K562 (cell line): ENCODE results near the gene EDNRB. TPM values are rescaled to one million over a fixed set of nuclear protein-coding genes. Genes with fewer than 3 reads are reported as not detected.

Experiments
- ATAC-seq: fragments of 200-7000 bp; cut with Tn5 transposase; 3 replicates; pipeline ENCODE4 v1.9.1; 2020; ENCODE audit warnings: moderate library complexity
- BruUV-seq: library from RNA; stranded (reverse); fragments of 400-500 nt; replicated peaks from 2 replicates; lab custom pipeline; 2021; lab: Mats Ljungman, UMichigan
- CTCF ChIA-PET: fragments of 300-600 bp; formaldehyde crosslinking; extraction: SDS; loops from one replicate; lab custom pipeline; 2021; ENCODE audit warnings: low intra/inter-chr PET ratio; lab: Yijun Ruan, JAX
- POLR2A ChIA-PET: fragments of 300-600, 350-650 bp; sonication (Branson Sonifier 250); formaldehyde crosslinking; extraction: SDS; loops from one replicate; lab custom pipeline; 2021; ENCODE audit warnings: antibody characterized with exemption, inconsistent platforms; lab: Yijun Ruan, JAX
- DNase-seq, 4 experiments: peaks; one replicate each; pipeline versions ENCODE4 v3.0.0 to v3.0.0-alpha.2; 2011 to 2018; ENCODE audit warnings: low spot score in 3 of 4, mixed read lengths in 3 of 4; ENCODE audit errors: extremely low read depth in 1 of 4
- FAIRE-seq: peaks from 2 replicates; lab custom pipeline; 2011; peaks lifted over from hg19 to GRCh38; lab: Jason Lieb, UNC
- H2AFZ ChIP-seq: 2 replicates; pipeline ENCODE4 v1.6.0; 2011; ENCODE audit warnings: low read depth, low read length, control low read depth, inconsistent platforms
- H3K27ac ChIP-seq: fragments of 200-600 bp; 3 replicates; pipeline ENCODE4 v1.8.0; 2011; ENCODE audit warnings: low read depth, mild to moderate bottlenecking, control low read depth, inconsistent platforms, low read length, moderate library complexity, mixed read lengths; ENCODE audit errors: extremely low read depth
- H3K27me3 ChIP-seq, 2 experiments: fragments of 300-600 bp in 1 of 2; 2 replicates in 1 of 2; 3 replicates in 1 of 2; pipeline versions ENCODE4 v1.6.0 to v1.8.0; 2011; ENCODE audit warnings: inconsistent platforms in 2 of 2, low read length in 2 of 2, mild to moderate bottlenecking in 1 of 2, mixed read lengths in 1 of 2, moderate library complexity in 1 of 2; ENCODE audit not compliant: control insufficient read depth in 2 of 2, insufficient read depth in 2 of 2
- H3K36me3 ChIP-seq: fragments of 300-600 bp; 3 replicates; pipeline ENCODE4 v1.8.0; 2011; ENCODE audit warnings: mild to moderate bottlenecking, low read length, inconsistent platforms; ENCODE audit not compliant: control insufficient read depth, insufficient read depth
- H3K4me1 ChIP-seq, 2 experiments: fragments of 200-600 bp in 1 of 2; replicated peaks in 1 of 2; 2 replicates in 1 of 2; 3 replicates in 1 of 2; pipeline versions ENCODE4 v1.5.1 to v1.8.0; 2011; ENCODE audit warnings: inconsistent platforms in 2 of 2, low read length in 2 of 2, mild to moderate bottlenecking in 1 of 2, mixed read lengths in 1 of 2, moderate library complexity in 1 of 2; ENCODE audit not compliant: control insufficient read depth in 2 of 2, insufficient read depth in 2 of 2
- H3K4me2 ChIP-seq: 2 replicates; pipeline ENCODE4 v1.6.1; 2011; ENCODE audit warnings: low read length, control low read depth, inconsistent platforms, mixed read lengths; ENCODE audit not compliant: insufficient read depth
- H3K4me3 ChIP-seq: fragments of 200-600 bp; sonication (generic), shearing (Covaris generic); 2 replicates; pipeline ENCODE4 v1.5.1; 2016; ENCODE audit warnings: control low read depth, inconsistent platforms
- H3K79me2 ChIP-seq: fragments of 200-600 bp; 3 replicates; pipeline ENCODE4 v1.8.0; 2011; ENCODE audit warnings: low read length, inconsistent platforms; ENCODE audit not compliant: control insufficient read depth, insufficient read depth
- H3K9ac ChIP-seq, 2 experiments: 2 replicates each; pipeline versions ENCODE4 v1.6.0 to v1.6.1; 2011; ENCODE audit warnings: low read depth in 2 of 2, low read length in 2 of 2, control low read depth in 1 of 2, inconsistent platforms in 1 of 2, mild to moderate bottlenecking in 1 of 2, mixed read lengths in 1 of 2; ENCODE audit not compliant: insufficient read depth in 1 of 2
- H3K9me1 ChIP-seq: one replicate; pipeline ENCODE4 v1.6.0; 2011; ENCODE audit warnings: inconsistent platforms, mild to moderate bottlenecking, low read length, moderate library complexity; ENCODE audit not compliant: control insufficient read depth, insufficient read depth
- H3K9me3 ChIP-seq: replicated peaks from 2 replicates; pipeline ENCODE4 v1.5.1; 2011; ENCODE audit warnings: low read depth, low read length, inconsistent platforms; ENCODE audit not compliant: control insufficient read depth, insufficient read depth
- H4K20me1 ChIP-seq: replicated peaks from 2 replicates; pipeline ENCODE4 v1.6.1; 2011; ENCODE audit warnings: low read length, inconsistent platforms, mixed read lengths; ENCODE audit not compliant: control insufficient read depth, insufficient read depth
- DPF2 ChIP-seq: fragments of 450-650 bp; IDR thresholded peaks from 2 replicates; pipeline ENCODE4 v1.6.1; 2016
- JUND ChIP-seq, 2 experiments: IDR thresholded peaks; 2 replicates in 1 of 2; 3 replicates in 1 of 2; pipeline ENCODE4 v1.6.1; 2011; ENCODE audit warnings: borderline replicate concordance in 2 of 2, low read depth in 2 of 2, low read length in 2 of 2, improper control_type of control experiment in 1 of 2, missing biosample characterization in 1 of 2, missing genetic modification characterization in 1 of 2, missing genetic modification reagents in 1 of 2
- ZEB2 ChIP-seq: fragments of 450-650 bp; IDR thresholded peaks from 2 replicates; pipeline ENCODE4 v1.6.1; 2016
- ZNF668 ChIP-seq: fragments of 250-450 bp; sonication (Bioruptor Pico); IDR thresholded peaks from 2 replicates; pipeline ENCODE4 v1.8.0; 2022; ENCODE audit warnings: mild to moderate bottlenecking, inconsistent platforms
- ZNF764 ChIP-seq: fragments of 250-450 bp; sonication (Bioruptor Pico); IDR thresholded peaks from 2 replicates; pipeline ENCODE4 v1.4.0; 2020; ENCODE audit warnings: low read depth, mild to moderate bottlenecking, moderate library complexity
- WGBS: fragments of 100-300 bp; shearing (Covaris generic); methylation state at CpG from one replicate; pipeline ENCODE4 v1.1.6; 2016; ENCODE audit warnings: low coverage, mixed read lengths; ENCODE audit not compliant: insufficient coverage; ENCODE audit errors: missing lambda C conversion rate; 5-methylcytosine and 5-hydroxymethylcytosine counted together
- in situ Hi-C: fragments of 300-500 bp; cut with MboI; formaldehyde crosslinking; loops from 4 replicates; pipeline ENCODE4 v1.15.0; 2018; ENCODE audit warnings: inconsistent platforms, mixed read lengths
- intact Hi-C: fragments of 100-400 bp; cut with micrococcal nuclease; formaldehyde crosslinking; loops from 2 replicates; pipeline ENCODE4 v1.14.2; 2022
- polyA plus RNA-seq, 8 experiments: library from polyadenylated mRNA; depleted of rRNA in 4 of 8; stranded (reverse) in 5 of 8; unstranded in 3 of 8; fragments of >200 nt; fragmentation: Nextera tagmentation in 2 of 8; fragmentation: Illumina TruSeq in 1 of 8; extraction: Ambion mirVana in 2 of 8; extraction: Trizol in 1 of 8; gene quantifications; 2 replicates each; pipeline versions ENCODE4 v1.2.1 to v1.2.3, GENCODE V29; 2011 to 2014; ENCODE audit warnings: inconsistent platforms in 1 of 8, missing spikeins in 1 of 8
- total RNA-seq, 7 experiments: library from RNA; depleted of rRNA in 6 of 7; stranded (reverse); fragments of >200 nt in 6 of 7; fragmentation: Illumina TruSeq in 2 of 7; extraction: Trizol in 2 of 7; gene quantifications; 2 replicates each; pipeline versions ENCODE4 v1.2.1 to v1.2.3, GENCODE V29; 2011 to 2021; ENCODE audit warnings: low replicate concordance in 1 of 7
- TF ChIP-seq, protein P1 (sequence below): fragments of 250-450 bp; sonication (Bioruptor Pico); IDR thresholded peaks from 2 replicates; pipeline ENCODE4 v1.4.0; 2020; ENCODE audit warnings: mild to moderate bottlenecking, moderate library complexity
- TF ChIP-seq, protein P2 (sequence below): sonication (generic); formaldehyde crosslinking; IDR thresholded peaks from 2 replicates; pipeline ENCODE4 v1.8.0; 2023; ENCODE audit warnings: mild to moderate bottlenecking, missing genetic modification reagents

EDNRB gene
- total and polyA plus RNA-seq, 9 of the 15 experiments (the other 6 are each of a cell fraction or from before 2014, with no cell fraction given) = 0.04 TPM; not detected in 8

DNA sequence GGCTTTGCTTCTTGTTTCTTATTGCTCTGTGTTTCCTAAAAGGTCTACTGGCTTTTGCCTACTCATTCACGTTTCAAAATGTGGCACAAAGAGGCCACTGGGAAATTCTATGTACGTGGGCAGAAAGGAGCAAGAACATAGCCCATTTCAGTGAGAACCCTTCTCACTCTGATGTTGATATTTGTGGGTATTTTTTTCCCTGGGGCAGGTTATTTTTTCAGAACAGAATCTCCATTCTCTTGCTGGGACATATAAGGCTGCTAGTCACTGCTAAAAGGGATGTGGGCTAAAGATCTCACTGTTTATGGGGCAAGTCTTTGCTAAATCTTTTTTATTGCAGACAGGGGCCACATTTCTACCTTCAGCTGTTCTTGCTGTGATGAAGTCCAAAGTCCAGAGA is 27.1 kb downstream of the EDNRB start:
- FAIRE-seq = no peak

DNA sequence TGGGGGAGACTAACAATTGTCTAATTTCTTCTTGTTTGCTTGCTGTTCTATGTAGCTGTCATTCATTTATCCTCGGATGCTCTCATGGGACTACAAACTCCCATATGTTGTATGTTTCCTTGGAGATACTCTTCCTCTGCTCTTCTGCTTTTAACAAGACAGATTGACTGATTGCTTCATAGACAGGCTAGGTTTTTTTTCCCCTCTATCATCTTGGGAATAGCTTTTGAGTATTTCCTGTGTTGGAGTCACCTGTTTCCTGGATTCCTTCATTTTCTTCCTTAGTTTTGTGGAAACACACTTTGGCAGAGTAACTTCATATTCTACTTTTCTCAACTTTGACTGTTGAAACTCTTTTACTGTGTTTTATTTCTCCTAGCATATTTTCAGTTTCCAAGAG is 27.6 kb downstream of the EDNRB start:
- no TSS peak for BruUV-seq
- no peak for FAIRE-seq
- no peak overlapping the region for H3K9ac ChIP-seq
- H3K4me3 ChIP-seq = no peak overlapping the region
- no peaks in the 10 kb centered on the region for H3K9me3 ChIP-seq
- CTCF ChIA-PET = no interaction called here
- intact Hi-C loops = no loop called here
- no peaks in the 10 kb centered on the region for H3K27me3 ChIP-seq
- in situ Hi-C loops = no loop called here
- 0% methylated on average over 1 of the region's 1 CpG for WGBS
- H3K27ac ChIP-seq = no peak overlapping the region
- H3K79me2 ChIP-seq = no peaks in the 10 kb centered on the region
- no peaks in the 10 kb centered on the region for H3K36me3 ChIP-seq
- POLR2A ChIA-PET = interaction anchor here (0.7 kb wide), 1 partner anchor 23 kb away, joined by 4 read pairs; no protein-coding TSS in a partner anchor
- no peak for ATAC-seq
- no peaks in the 10 kb centered on the region for H3K9me1 ChIP-seq
- no peak overlapping the region for H2AFZ ChIP-seq
- no peaks in the 10 kb centered on the region for H4K20me1 ChIP-seq
- H3K4me1 ChIP-seq = no peaks in the 10 kb centered on the region
- DNase-seq = no peak
- H3K4me2 ChIP-seq = no peak overlapping the region
- no peak for TF ChIP-seq DPF2
- TF ChIP-seq ZNF668 = no peak
- TF ChIP-seq ZEB2 = no peak
- TF ChIP-seq, protein P1, sequence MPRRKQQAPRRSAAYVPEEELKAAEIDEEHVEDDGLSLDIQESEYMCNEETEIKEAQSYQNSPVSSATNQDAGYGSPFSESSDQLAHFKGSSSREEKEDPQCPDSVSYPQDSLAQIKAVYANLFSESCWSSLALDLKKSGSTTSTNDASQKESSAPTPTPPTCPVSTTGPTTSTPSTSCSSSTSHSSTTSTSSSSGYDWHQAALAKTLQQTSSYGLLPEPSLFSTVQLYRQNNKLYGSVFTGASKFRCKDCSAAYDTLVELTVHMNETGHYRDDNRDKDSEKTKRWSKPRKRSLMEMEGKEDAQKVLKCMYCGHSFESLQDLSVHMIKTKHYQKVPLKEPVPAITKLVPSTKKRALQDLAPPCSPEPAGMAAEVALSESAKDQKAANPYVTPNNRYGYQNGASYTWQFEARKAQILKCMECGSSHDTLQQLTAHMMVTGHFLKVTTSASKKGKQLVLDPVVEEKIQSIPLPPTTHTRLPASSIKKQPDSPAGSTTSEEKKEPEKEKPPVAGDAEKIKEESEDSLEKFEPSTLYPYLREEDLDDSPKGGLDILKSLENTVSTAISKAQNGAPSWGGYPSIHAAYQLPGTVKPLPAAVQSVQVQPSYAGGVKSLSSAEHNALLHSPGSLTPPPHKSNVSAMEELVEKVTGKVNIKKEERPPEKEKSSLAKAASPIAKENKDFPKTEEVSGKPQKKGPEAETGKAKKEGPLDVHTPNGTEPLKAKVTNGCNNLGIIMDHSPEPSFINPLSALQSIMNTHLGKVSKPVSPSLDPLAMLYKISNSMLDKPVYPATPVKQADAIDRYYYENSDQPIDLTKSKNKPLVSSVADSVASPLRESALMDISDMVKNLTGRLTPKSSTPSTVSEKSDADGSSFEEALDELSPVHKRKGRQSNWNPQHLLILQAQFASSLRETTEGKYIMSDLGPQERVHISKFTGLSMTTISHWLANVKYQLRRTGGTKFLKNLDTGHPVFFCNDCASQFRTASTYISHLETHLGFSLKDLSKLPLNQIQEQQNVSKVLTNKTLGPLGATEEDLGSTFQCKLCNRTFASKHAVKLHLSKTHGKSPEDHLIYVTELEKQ = no peak
- no peak for TF ChIP-seq JUND (IDR thresholded peaks at IDR 0.05; ENCODE audit: borderline replicate concordance, low read depth, low read length)
- TF ChIP-seq JUND (tag; IDR thresholded peaks at IDR 0.05; ENCODE audit: borderline replicate concordance, low read depth, low read length) = no peak
- TF ChIP-seq, protein P2, sequence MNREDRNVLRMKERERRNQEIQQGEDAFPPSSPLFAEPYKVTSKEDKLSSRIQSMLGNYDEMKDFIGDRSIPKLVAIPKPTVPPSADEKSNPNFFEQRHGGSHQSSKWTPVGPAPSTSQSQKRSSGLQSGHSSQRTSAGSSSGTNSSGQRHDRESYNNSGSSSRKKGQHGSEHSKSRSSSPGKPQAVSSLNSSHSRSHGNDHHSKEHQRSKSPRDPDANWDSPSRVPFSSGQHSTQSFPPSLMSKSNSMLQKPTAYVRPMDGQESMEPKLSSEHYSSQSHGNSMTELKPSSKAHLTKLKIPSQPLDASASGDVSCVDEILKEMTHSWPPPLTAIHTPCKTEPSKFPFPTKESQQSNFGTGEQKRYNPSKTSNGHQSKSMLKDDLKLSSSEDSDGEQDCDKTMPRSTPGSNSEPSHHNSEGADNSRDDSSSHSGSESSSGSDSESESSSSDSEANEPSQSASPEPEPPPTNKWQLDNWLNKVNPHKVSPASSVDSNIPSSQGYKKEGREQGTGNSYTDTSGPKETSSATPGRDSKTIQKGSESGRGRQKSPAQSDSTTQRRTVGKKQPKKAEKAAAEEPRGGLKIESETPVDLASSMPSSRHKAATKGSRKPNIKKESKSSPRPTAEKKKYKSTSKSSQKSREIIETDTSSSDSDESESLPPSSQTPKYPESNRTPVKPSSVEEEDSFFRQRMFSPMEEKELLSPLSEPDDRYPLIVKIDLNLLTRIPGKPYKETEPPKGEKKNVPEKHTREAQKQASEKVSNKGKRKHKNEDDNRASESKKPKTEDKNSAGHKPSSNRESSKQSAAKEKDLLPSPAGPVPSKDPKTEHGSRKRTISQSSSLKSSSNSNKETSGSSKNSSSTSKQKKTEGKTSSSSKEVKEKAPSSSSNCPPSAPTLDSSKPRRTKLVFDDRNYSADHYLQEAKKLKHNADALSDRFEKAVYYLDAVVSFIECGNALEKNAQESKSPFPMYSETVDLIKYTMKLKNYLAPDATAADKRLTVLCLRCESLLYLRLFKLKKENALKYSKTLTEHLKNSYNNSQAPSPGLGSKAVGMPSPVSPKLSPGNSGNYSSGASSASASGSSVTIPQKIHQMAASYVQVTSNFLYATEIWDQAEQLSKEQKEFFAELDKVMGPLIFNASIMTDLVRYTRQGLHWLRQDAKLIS (CRISPR knock-in tag) = no peak

More for the DNA sequence above, 27.1 kb downstream of the EDNRB start:
- ChIA-PET CTCF (no interaction called here), POLR2A (interaction anchor here (0.7 kb wide), 1 partner anchor 22 kb away, joined by 4 read pairs; no protein-coding TSS in a partner anchor)
- TF ChIP-seq ZNF764 (CRISPR knock-in tag) = no peak
- Histone ChIP-seq H3K27me3 (no peaks in the 10 kb centered on the region), H3K9ac (no peak overlapping the region), H3K9me1 (no peaks in the 10 kb centered on the region), H3K36me3 (no peaks in the 10 kb centered on the region), H3K9me3 (no peaks in the 10 kb centered on the region), H3K4me3 (no peak overlapping the region), H3K79me2 (no peaks in the 10 kb centered on the region), H4K20me1 (no peaks in the 10 kb centered on the region), H2AFZ (no peak overlapping the region), H3K27ac (no peak overlapping the region), H3K4me2 (no peak overlapping the region), H3K4me1 (no peaks in the 10 kb centered on the region)
- intact Hi-C loops = no loop called here
- 0% methylated on average over 2 of the region's 2 CpGs for WGBS
- ATAC-seq (no peak), DNase-seq (no peak)
- in situ Hi-C loops = no loop called here
- BruUV-seq = no TSS peak
